Fibroblast of mammary gland (primary cell): Measurements from ENCODE around the gene CD1E.
"Not testable (repeated sequence)": the region's sequence is repeated elsewhere in the genome, so short reads cannot be mapped to it uniquely, and the experiment has no call there.

ENCODE experiments used
- DNase-seq: peaks from one replicate; pipeline ENCODE4 v3.0.0-alpha.2; 2010; ENCODE audit warnings: low read depth
- H3K4me3 ChIP-seq: 2 replicates; pipeline ENCODE4 v1.5.1; 2011; ENCODE audit warnings: low read depth, mild to moderate bottlenecking, low read length, moderate library complexity; ENCODE audit not compliant: control insufficient read depth
- CTCF ChIP-seq: conservative IDR thresholded peaks from 2 replicates; pipeline ENCODE4 v1.5.1; 2011; ENCODE audit warnings: low read depth, low read length, inconsistent platforms; ENCODE audit not compliant: control insufficient read depth, insufficient read depth

Gene CD1E

DNA sequence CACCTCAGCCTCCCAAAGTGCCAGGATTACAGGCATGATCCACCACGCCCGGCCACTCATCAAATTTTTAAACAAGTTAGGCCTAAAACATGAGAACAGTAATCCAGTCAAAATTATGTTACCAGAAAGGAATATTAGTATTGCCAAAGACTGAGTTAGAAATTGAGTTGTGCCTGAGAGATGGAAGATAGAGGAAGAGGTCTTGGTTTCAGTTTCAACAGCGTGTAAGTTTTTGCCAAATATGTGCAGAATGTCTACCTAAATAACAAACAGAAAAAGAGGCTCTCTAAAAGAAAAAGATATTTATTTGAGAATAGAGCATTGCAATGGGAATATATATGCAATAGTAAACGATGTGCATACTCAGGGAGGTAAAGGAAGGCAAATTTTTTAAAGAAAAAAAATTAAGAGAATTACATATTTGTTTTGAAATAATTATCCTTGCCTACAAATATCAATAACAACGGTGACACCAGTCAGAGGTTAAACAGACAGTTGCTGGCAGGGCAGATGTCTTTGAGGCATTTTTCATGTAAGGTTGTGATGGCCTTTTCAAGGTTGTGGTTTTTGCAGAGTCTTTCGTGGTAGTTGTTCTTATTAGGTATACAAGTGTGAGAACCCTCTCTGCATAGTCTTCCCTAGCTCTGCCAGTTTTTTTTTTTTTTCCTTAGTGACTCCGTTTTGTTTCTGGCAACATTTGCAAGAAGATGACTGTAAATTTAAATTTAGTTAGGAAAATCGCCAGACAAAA is 20.1 kb upstream of the CD1E start:
- no peak for TF ChIP-seq CTCF
- DNase-seq = no peak
- H3K4me3 ChIP-seq = no peak overlapping the region

DNA sequence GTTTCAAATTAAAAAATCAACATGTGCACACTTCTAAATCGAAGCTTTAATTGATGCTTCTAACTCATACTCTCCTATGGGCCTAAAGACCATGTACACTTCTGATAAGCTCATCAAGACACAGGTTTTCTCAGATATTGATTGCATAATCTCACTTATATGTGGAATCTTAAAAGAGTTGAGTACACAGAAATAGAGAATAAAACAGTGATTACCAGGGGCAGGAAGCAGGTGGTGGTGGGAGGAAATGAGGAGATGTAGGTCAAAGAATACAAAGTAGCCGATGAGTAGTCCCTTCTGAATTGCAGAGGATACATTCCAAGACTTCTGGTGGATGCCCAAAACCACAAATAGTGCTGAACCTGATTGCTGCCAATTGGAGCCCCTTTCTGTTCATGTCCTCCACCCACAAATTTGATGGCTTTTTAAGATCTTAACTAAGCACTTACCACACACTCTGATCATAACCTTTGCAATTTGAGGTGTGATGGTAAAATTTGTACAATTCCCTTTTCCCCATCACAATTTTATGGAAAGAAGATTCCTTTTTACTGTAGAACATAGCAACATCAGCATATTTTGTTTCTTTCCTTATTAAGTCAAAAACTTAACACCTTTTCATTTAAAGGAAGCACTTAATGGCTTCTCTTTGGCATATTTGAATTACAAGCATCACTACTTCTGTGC is 19.0 kb upstream of the CD1E start:
- no peak for TF ChIP-seq CTCF
- no peak for DNase-seq
- no peak overlapping the region for H3K4me3 ChIP-seq

- TF ChIP-seq CTCF = no peak
- no peak for DNase-seq
- H3K4me3 ChIP-seq = no peak overlapping the region
These were observed 18.5 kb upstream of the CD1E start for GRCh38 chr1:158335213-158335532.

DNA sequence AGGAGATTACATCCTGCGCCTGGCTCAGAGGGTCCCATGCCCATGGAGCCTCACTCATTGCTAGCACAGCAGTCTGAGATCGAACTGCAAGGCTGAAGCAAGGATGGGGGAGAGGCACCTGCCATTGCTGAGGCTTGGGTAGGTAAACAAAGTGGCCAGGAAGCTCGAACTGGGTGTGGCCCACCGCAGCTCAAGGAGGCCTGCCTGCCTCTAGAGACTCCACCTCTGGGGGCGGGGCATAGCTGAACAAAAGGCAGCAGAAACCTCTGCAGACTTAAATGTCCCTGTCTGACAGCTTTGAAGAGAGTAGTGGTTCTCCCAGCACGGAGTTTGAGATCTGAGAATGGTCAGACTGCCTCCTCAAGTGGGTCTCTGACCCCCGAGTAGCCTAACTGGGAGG is 17.3 kb upstream of the CD1E start:
- not testable (repeated sequence) for H3K4me3 ChIP-seq, DNase-seq

GRCh38 chr1:158348946-158349345 is 4.7 kb upstream of the CD1E start:
- H3K4me3 ChIP-seq, DNase-seq: not testable (repeated sequence)

GRCh38 chr1:158354255-158354654 is 561 bp downstream of the CD1E start:
- no peak for TF ChIP-seq CTCF
- no peak overlapping the region for H3K4me3 ChIP-seq
- no peak for DNase-seq

DNA sequence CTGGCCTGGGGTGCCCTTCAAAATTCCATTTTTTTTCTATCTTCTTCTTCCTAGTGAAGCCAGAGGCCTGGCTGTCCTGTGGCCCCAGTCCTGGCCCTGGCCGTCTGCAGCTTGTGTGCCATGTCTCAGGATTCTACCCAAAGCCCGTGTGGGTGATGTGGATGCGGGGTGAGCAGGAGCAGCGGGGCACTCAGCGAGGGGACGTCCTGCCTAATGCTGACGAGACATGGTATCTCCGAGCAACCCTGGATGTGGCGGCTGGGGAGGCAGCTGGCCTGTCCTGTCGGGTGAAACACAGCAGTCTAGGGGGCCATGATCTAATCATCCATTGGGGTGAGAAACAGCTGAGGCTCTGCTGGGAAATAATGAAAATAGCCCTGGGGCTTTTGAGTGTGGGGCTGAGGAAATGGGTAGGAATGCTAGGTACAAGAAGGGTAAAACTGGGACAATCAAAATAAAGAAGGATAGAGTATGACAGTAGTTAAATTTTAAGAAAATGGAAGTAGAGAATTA is 2.1 kb downstream of the CD1E start:
- H3K4me3 ChIP-seq = no peak overlapping the region
- no peak for TF ChIP-seq CTCF
- no peak for DNase-seq
